Keratinocyte (primary cell): ENCODE measurements around the gene BTNL3. TPM values are rescaled to one million over a fixed set of nuclear protein-coding genes. Genes with fewer than 3 reads are reported as not detected.

ENCODE experiments used
- DNase-seq: peaks from one replicate; pipeline ENCODE4 v3.0.0-alpha.2; 2011; ENCODE audit warnings: low read depth, missing footprints, low spot score
- FAIRE-seq: peaks from 2 replicates; lab custom pipeline; 2011; peaks lifted over from hg19 to GRCh38; lab: Jason Lieb, UNC
- H2AFZ ChIP-seq: 2 replicates; pipeline ENCODE4 v1.6.0; 2012; ENCODE audit warnings: low read length, control low read depth, inconsistent platforms; ENCODE audit not compliant: control insufficient read depth
- H3K27ac ChIP-seq: 2 replicates; pipeline ENCODE4 v1.5.1; 2011; ENCODE audit warnings: low read length; ENCODE audit not compliant: control insufficient read depth, insufficient read depth
- H3K27me3 ChIP-seq: 3 replicates; pipeline ENCODE4 v1.6.0; 2011; ENCODE audit warnings: low read length; ENCODE audit not compliant: control insufficient read depth, insufficient read depth; ENCODE audit errors: extremely low read depth
- H3K36me3 ChIP-seq, 2 experiments: 2 replicates in 1 of 2; 3 replicates in 1 of 2; pipeline ENCODE4 v1.5.1; 2011; ENCODE audit warnings: low read length in 2 of 2, mild to moderate bottlenecking in 1 of 2; ENCODE audit not compliant: control insufficient read depth in 2 of 2, insufficient read depth in 2 of 2; ENCODE audit errors: extremely low read depth in 1 of 2
- H3K4me1 ChIP-seq: 3 replicates; pipeline ENCODE4 v1.5.1; 2011; ENCODE audit warnings: low read length; ENCODE audit not compliant: control insufficient read depth, insufficient read depth; ENCODE audit errors: extremely low read depth
- H3K4me2 ChIP-seq: 3 replicates; pipeline ENCODE4 v1.6.0; 2011; ENCODE audit warnings: low read depth, low read length; ENCODE audit not compliant: control insufficient read depth, insufficient read depth; ENCODE audit errors: extremely low read depth
- H3K4me3 ChIP-seq, 3 experiments: fragments of 200-600 bp in 1 of 3; sonication (generic) in 1 of 3; 2 replicates in 2 of 3; 3 replicates in 1 of 3; pipeline ENCODE4 v1.5.1; 2011 to 2016; ENCODE audit warnings: low read length in 3 of 3, mild to moderate bottlenecking in 3 of 3, control low read depth in 2 of 3, inconsistent platforms in 1 of 3, low read depth in 1 of 3, mixed read lengths in 1 of 3, mixed run types in 1 of 3, moderate library complexity in 1 of 3; ENCODE audit not compliant: control insufficient read depth in 2 of 3, insufficient read depth in 2 of 3; ENCODE audit errors: extremely low read depth in 1 of 3
- H3K79me2 ChIP-seq: 2 replicates; pipeline ENCODE4 v1.6.0; 2012; ENCODE audit warnings: low read length; ENCODE audit not compliant: control insufficient read depth, insufficient read depth
- H3K9ac ChIP-seq: 3 replicates; pipeline ENCODE4 v1.6.0; 2011; ENCODE audit warnings: low read length; ENCODE audit not compliant: control insufficient read depth, insufficient read depth; ENCODE audit errors: extremely low read depth
- H3K9me1 ChIP-seq: 3 replicates; pipeline ENCODE4 v1.6.0; 2011; ENCODE audit warnings: low read length; ENCODE audit not compliant: control insufficient read depth, insufficient read depth; ENCODE audit errors: extremely low read depth
- H3K9me3 ChIP-seq: 2 replicates; pipeline ENCODE4 v1.5.1; 2012; ENCODE audit warnings: low read depth, low read length; ENCODE audit not compliant: control insufficient read depth
- H4K20me1 ChIP-seq: 3 replicates; pipeline ENCODE4 v1.6.0; 2011; ENCODE audit warnings: low read length; ENCODE audit not compliant: control insufficient read depth, insufficient read depth; ENCODE audit errors: extremely low read depth
- CTCF ChIP-seq, 3 experiments: IDR thresholded peaks in 1 of 3; conservative IDR thresholded peaks in 1 of 3; optimal IDR thresholded peaks in 1 of 3; 2 replicates in 2 of 3; 3 replicates in 1 of 3; pipeline versions ENCODE3 to v1.5.1; 2011; ENCODE audit warnings: low read length in 3 of 3, mild to moderate bottlenecking in 3 of 3, moderate library complexity in 2 of 3, control low read depth in 1 of 3, inconsistent platforms in 1 of 3; ENCODE audit not compliant: insufficient read depth in 2 of 3; ENCODE audit errors: extremely low read depth in 1 of 3
- EZH2 ChIP-seq: IDR thresholded peaks from one replicate; pipeline ENCODE4 v1.6.1; 2012; ENCODE audit warnings: inconsistent platforms, mild to moderate bottlenecking, low read length, moderate library complexity
- dilution Hi-C: fragments of 300-500 bp; cut with MboI; formaldehyde crosslinking; loops from one replicate; pipeline ENCODE4 v1.7.0; 2020; ENCODE audit warnings: low sequenced_read_pairs; ENCODE audit not compliant: extremely low pct_ligation_motif_present
- polyA plus RNA-seq, 5 experiments: library from polyadenylated mRNA; depleted of rRNA in 3 of 5; stranded (reverse) in 3 of 5; stranded (forward) in 1 of 5; unstranded in 1 of 5; fragments of >200 nt; gene quantifications; 1 replicate in 1 of 5; 2 replicates in 3 of 5; 3 replicates in 1 of 5; pipeline versions ENCODE4 v1.2.1 to v1.2.3, GENCODE V29; 2011 to 2012; ENCODE audit warnings: missing spikeins in 2 of 5, low read depth in 1 of 5, low replicate concordance in 1 of 5

Gene BTNL3
- polyA plus RNA-seq, 1 donor (not counting 4 experiments of a cell fraction or from before 2014, with no cell fraction given), result not detected

- Histone ChIP-seq H2AFZ (no peak overlapping the region), H4K20me1 (no peaks in the 10 kb centered on the region), H3K9ac (no peak overlapping the region), H3K9me3 (no peaks in the 10 kb centered on the region), H3K4me1 (no peaks in the 10 kb centered on the region), H3K27ac (no peak overlapping the region), H3K79me2 (no peaks in the 10 kb centered on the region), H3K27me3 (no peaks in the 10 kb centered on the region), H3K4me3 (no peak overlapping the region), H3K36me3 (no peaks in the 10 kb centered on the region), H3K9me1 (peaks cover 2% of the 10 kb centered on the region), H3K4me2 (no peak overlapping the region)
- DNase-seq (peak; percentile 4), FAIRE-seq (no peak)
- no peak for TF ChIP-seq CTCF (optimal IDR thresholded peaks at IDR 0.05 in 1 of 3, IDR thresholded peaks at IDR 0.05 in 1 of 3, conservative IDR thresholded peaks at IDR 0.05 in 1 of 3; ENCODE audit: extremely low read depth in 1 of 3, insufficient read depth in 2 of 3, low read length in 3 of 3)
- TF ChIP-seq EZH2, result no peak
- dilution Hi-C loops, result no loop called here
Measured at GRCh38 chr5:181024245-181025064, 35.8 kb downstream of the BTNL3 start.

GRCh38 chr5:181027452-181028031 is 38.9 kb downstream of the BTNL3 start:
- FAIRE-seq (no peak), DNase-seq (no peak)
- Histone ChIP-seq H3K9ac (no peak overlapping the region), H4K20me1 (no peaks in the 10 kb centered on the region), H3K9me3 (no peaks in the 10 kb centered on the region), H3K27me3 (no peaks in the 10 kb centered on the region), H3K4me3 (no peak overlapping the region), H2AFZ (no peak overlapping the region), H3K4me2 (no peak overlapping the region), H3K9me1 (peaks cover 2% of the 10 kb centered on the region), H3K36me3 (no peaks in the 10 kb centered on the region), H3K27ac (no peak overlapping the region), H3K4me1 (no peaks in the 10 kb centered on the region), H3K79me2 (no peaks in the 10 kb centered on the region)
- dilution Hi-C loops, result no loop called here
- TF ChIP-seq CTCF (optimal IDR thresholded peaks at IDR 0.05 in 1 of 3, IDR thresholded peaks at IDR 0.05 in 1 of 3, conservative IDR thresholded peaks at IDR 0.05 in 1 of 3; ENCODE audit: extremely low read depth in 1 of 3, insufficient read depth in 2 of 3, low read length in 3 of 3) (no peak), EZH2 (no peak)
